K562 (cell line): ENCODE data around the gene CCDC85C. TPM values are rescaled to one million over a fixed set of nuclear protein-coding genes. Genes with fewer than 3 reads are reported as not detected.

Experiments
- ADNP ChIP-seq: fragments of 200-800 bp; sonication (Bioruptor generic); IDR thresholded peaks from 2 replicates; pipeline ENCODE4 v1.6.1; 2016; ENCODE audit warnings: missing genetic modification characterization, missing compliant biosample characterization
- POLR3A ChIP-seq: IDR thresholded peaks from 2 replicates; pipeline ENCODE4 v1.6.1; 2011; ENCODE audit warnings: borderline replicate concordance, mild to moderate bottlenecking, moderate library complexity; ENCODE audit not compliant: insufficient read length, insufficient read depth; ENCODE audit errors: extremely low read depth
- REST ChIP-seq, 2 experiments: fragments of 450-650 bp; formaldehyde crosslinking in 1 of 2; IDR thresholded peaks; 2 replicates each; pipeline versions ENCODE4 v1.4.0 to v1.6.1; 2014 to 2020; ENCODE audit warnings: mild to moderate bottlenecking in 2 of 2, borderline replicate concordance in 1 of 2, low read depth in 1 of 2
- TFAP4 ChIP-seq: sonication (generic); formaldehyde crosslinking; IDR thresholded peaks from 2 replicates; pipeline ENCODE4 v1.8.0; 2022; ENCODE audit warnings: missing genetic modification reagents, mild to moderate bottlenecking, moderate library complexity, borderline replicate concordance
- polyA plus RNA-seq, 8 experiments: library from polyadenylated mRNA; depleted of rRNA in 4 of 8; stranded (reverse) in 5 of 8; unstranded in 3 of 8; fragments of >200 nt; fragmentation: Nextera tagmentation in 2 of 8; fragmentation: Illumina TruSeq in 1 of 8; extraction: Ambion mirVana in 2 of 8; extraction: Trizol in 1 of 8; gene quantifications; 2 replicates each; pipeline versions ENCODE4 v1.2.1 to v1.2.3, GENCODE V29; 2011 to 2014; ENCODE audit warnings: inconsistent platforms in 1 of 8, missing spikeins in 1 of 8
- total RNA-seq, 7 experiments: library from RNA; depleted of rRNA in 6 of 7; stranded (reverse); fragments of >200 nt in 6 of 7; fragmentation: Illumina TruSeq in 2 of 7; extraction: Trizol in 2 of 7; gene quantifications; 2 replicates each; pipeline versions ENCODE4 v1.2.1 to v1.2.3, GENCODE V29; 2011 to 2021; ENCODE audit warnings: low replicate concordance in 1 of 7

CCDC85C gene
- total and polyA plus RNA-seq, 9 of the 15 experiments (the other 6 are each of a cell fraction or from before 2014, with no cell fraction given), result 0.18 to 22.0 (median 6.3) TPM

- no peak for TF ChIP-seq POLR3A
- TF ChIP-seq REST (IDR thresholded peaks at IDR 0.05; ENCODE audit: borderline replicate concordance), result no peak
- TF ChIP-seq REST (CRISPR knock-in tag; IDR thresholded peaks at IDR 0.05; ENCODE audit: low read depth), result no peak
- TF ChIP-seq TFAP4, result no peak
- TF ChIP-seq ADNP (tag), result no peak
- TF ChIP-seq, all 486 proteins: peak for 3
These were observed 136.5 kb downstream of the CCDC85C start (continued) for GRCh38 chr14:99467336-99468078.
